Measurements from ENCODE around the gene SUZ12.
A peak's percentile ranks its signal among the peaks of the same experiment; 100 is the strongest.
"Not testable (repeated sequence)": the region's sequence is repeated elsewhere in the genome, so short reads cannot be mapped to it uniquely, and the experiment has no call there.

The SUZ12 gene

DNA sequence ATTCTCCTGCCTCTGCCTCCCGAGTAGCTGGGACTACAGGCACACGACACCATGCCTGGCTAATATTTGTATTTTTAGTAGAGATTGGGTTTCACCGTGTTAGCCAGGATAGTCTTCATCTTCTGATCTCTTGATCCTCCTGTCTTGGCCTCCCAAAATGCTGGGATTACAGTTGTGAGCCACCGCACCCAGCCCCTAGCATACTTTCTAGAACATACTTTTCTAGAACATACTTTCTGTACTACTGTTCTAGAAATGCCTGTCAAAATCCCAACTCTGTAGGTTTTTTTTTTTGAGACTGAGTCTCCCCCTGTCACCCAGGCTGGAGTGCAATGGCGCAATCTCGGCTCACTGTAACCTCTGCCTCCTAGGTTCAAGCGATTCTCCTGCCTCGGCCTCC, 27.3 kb downstream of the SUZ12 start:
- not testable (repeated sequence) for DNase-seq

DNA sequence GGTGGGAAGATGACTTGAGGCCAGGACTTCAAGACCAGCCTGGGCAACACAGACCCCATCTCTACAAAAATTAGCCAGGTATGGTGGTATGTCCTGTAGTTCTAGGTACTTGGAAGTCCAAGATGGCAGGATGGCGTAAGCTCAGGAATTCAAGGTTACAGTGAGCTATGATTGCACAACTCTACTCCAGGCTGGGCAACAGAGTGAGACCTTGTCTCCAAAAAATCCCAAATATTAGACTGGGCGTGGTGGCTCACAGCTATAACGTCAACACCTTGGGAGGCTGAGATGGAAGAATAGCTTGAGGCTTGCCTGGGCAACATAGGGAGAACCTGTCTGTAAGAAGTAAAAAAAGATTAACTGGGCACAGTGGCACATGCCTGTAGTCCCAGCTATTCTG, 30.8 kb downstream of the SUZ12 start:
- DNase-seq, result no peak

DNA sequence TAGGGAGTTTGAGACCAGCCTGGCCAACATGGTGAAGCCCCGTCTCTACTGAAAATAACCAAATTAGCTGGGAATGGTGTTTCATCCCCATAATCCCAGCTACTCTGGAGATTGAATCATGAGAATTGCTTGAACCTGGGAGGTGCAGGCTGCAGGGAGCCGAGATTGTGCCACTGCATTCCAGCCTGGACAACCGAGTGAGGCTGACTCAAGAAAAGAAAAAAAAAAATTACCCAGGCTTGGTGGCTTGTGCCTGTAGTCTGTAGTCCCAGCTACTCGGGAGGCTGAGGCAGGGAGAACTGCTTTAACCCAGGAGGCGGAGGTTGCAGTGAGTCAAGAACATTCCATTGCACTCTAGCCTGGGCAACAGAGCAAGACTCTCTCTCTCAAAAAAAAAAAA, 33.6 kb downstream of the SUZ12 start:
- not testable (repeated sequence) for DNase-seq

DNA sequence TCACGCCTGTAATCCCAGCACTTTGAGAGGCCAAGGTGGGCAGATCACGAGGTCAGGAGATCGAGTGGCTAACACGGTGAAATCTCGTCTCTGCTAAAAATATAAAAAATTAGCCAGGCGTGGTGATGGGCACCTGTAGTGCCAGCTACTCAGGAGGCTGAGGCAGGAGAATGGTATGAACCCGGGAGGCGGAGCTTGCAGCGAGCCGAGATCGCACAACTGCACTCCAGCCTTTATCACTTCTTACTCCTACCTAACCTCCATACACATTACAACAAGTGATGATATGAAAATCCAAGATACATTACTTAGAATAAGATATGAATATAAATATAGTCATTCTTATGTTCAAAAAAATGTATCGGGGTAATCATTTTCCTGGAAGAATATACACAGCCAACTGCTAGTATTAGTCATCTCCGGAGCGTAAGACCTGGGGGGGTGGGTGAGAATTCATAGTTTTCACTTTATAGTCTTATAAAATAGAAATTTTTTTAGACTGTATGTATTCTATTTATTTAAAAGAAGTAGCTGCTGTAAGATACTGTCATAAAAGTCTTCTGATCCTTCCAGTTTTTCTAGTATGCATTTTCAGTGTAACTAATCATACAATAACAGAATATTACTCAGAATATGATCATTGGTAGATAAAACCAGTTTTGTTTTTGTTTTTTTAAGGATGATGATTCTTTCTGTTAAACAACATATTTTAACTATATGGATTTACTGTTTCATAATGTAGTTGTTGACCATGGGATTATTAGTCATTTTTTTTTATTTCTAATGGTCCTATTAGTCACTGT, 37.7 kb downstream of the SUZ12 start:
- DNase-seq, result not testable (repeated sequence)

DNA sequence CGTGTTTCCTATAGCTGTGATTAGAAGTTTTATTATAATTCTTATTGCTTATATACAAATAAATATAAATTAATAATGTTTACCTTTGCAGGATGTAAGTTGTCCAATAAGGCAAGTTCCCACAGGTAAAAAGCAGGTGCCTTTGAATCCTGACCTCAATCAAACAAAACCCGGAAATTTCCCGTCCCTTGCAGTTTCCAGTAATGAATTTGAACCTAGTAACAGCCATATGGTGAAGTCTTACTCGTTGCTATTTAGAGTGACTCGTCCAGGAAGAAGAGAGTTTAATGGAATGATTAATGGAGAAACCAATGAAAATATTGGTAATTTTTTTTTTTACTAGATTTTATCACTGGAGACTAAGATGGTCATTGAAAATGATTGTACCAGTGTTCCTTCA, 38.6 kb downstream of the SUZ12 start:
- DNase-seq, result not testable (repeated sequence)

DNA sequence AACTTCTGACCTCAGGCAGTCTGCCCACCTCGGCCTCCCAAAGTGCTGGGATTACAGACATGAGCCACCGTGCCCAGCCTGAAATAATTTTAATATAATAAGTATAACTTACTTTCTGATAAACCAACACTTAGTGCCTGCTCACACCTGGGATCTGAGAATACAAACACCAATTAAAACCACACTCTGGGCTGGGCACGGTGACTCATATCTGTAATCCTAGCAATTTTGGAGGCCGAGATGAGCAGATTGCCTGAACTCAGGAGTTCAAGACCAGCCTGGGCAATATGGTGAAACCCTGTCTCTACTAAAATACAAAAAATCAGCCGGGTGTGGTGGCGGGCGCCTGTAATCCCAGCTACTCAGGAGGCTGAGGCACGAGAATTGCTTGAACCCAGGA, 55.0 kb downstream of the SUZ12 start:
- not testable (repeated sequence) for DNase-seq

DNA sequence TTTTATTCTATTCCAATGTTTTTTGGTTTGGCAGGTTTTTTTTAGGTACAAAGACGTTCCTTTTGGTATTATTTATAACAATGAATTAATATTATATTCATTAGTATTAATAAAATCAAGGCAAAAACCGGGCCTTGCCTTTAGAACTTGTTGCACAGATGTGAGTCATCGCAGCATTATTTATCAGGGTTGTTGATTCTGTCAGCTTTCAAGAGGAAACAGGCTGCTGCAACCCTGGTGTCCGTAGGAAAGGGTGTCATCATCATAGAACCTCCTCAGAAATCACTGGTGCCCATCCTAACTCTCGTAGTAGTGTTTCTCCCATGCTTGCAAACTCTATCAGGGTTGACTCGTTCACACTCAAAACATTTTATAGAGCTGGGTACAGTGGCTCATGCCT, 60.2 kb downstream of the SUZ12 start:
- no peak for DNase-seq

DNA sequence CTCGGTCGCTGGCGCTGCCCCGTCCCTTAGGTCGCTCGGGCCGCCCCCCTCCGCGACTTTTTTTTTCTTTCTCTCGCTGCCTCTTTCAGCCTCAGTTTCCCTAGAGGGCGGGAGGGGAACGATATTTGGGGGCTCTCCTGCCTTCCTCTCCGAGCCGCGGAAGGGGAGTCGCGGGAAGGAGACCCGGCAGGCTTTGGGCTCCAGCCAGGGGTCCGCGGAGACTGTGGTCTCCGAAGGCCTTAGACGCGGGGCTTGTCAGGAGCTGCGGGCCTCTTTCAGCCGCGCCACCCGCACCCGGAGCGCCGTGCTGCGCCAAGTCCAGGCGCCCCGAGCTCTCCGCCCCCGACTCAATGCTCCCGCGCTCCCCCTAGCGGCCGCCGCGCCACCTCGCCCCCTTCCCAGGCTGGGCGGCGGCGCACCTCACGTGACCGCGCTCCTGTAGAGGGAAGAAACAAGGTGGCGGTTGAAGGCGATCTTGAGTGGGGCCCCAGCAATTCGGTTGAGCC, 70.2 kb downstream of the SUZ12 start, which contains the start of gene LRRC37B:
LRRC37B (plus strand) TSS at position 427 of the 506 bp plus-strand sequence. CDS start 14,010 bp downstream, outside the sequence.
- DNase-seq, result peak; percentile 90

DNA sequence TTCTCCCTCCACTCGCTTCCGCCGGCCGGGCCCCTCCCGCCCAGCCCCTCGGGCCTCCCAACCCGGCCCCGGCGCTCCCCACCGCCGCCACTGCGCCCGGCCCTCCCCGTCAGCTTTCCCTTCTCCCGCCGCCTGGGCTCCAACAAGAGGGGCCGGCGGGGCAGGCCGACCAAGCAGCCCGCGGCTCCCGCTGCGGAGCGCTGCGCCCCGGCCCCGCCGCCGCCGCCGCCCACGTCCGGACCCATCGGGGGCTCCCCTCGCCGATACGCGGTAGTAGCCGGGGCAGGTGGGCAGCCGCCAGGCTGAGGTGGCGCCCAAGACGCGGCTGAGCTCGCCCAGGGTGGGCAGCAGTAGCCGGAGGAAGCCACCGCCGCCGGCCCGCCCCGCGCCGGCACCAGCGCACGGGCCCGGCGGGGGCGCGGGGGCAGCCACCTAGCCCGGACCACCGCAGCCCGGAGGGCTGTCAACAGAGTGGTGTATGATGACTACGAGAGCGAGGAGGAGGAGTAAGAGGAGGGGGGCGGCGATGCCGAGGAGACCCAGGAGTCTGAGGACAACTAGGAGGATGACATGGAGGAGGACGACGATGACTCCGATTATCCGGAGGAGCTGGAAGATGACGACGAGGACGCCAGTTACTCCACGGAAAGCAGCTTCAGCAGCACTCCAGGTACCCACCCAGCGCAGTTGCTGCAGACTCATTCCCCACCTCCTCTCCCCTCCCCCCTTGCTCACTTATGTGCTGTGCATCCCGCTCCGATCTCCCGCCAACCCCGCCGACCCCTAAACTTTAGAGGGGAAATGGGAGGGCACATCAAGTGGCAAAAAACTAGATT, 70.9 kb downstream of the SUZ12 start:
- peak; percentile 44 for DNase-seq

DNA sequence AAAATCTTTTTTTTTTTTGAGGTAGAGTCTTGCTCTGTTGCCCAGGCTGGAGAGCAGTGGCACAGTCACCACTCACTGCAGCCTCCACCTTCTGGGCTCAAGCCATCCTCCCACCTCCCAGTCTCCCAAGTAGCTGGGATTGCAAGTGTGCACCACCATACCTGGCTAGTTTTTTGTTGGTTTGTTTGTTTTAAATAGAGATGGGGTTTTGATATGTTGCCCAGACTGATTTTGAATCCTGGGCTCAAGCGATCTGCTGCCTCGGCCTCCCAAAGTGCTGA, 72.4 kb downstream of the SUZ12 start:
- DNase-seq, result no peak

DNA sequence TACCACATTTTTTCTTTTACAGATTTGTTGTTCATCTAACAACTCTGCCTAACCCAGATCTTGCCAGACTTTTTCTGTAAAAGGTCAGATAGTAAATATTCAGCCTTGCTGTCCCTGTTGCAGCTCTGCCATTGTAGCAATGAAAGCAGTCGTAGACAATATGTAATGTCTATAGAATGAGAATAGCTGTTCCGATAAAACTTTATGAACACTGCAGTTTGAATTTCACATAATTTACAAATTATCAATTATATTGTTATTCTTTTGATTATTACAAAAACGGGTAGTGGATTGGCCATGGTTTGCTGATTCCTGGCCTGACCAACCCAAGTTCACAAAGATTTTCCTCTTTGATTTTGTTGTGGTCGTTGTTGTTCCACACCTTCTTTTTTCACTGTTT, 73.3 kb downstream of the SUZ12 start:
- DNase-seq, result no peak

DNA sequence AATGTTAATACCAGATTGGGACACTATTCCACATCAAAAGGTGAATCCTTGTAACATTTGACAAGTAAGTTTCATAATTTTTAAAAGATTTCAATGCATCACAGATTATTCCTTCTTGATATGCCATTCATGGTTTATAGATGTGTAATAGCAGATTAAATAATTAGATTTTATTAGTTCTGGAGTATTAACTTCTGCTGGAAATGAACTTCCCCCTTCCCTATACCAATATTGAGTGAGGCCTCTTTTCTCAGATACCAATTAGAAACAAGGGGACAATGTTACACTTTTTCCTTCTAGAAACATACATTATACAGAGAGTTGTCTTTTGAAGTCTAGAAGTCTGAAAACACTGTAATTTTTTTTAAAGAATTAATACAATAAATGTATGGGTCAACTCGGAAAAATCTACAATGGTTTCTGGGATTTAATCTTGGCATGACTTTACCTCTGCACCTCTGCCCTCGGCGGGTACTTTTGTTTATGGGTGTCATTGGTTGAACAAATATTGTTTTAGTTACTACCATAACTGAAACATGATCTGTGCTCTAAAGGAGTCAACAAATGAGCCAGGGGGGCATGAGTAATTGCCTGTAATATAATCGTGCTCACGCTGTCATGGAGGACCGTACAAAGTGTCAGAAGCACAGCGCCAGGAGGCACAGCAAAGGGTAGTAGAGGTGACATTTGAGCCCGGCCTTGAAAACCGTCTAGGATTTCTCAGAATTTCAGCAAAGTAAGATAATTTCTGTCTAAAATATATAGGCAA, 78.6 kb downstream of the SUZ12 start:
- DNase-seq, result no peak

DNA sequence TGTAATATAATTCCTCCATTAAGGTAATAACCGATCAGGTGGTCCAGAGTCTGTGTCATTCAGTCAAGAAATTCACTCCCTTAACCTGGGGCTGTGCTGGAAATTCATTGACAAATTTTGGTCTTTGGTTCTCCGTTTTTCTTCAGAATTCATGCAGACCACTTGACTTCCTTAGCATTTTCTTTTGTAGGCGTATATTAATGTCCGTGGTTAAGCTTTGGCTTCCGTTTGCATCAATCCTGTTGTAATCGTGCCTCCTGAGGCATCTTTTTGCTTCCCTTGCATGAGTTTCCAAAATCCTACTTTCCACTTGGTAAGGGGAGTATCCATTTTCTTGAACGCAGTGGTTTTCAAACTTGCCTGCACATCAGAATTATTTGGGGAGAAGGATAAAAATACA, 79.4 kb downstream of the SUZ12 start:
- no peak for DNase-seq

DNA sequence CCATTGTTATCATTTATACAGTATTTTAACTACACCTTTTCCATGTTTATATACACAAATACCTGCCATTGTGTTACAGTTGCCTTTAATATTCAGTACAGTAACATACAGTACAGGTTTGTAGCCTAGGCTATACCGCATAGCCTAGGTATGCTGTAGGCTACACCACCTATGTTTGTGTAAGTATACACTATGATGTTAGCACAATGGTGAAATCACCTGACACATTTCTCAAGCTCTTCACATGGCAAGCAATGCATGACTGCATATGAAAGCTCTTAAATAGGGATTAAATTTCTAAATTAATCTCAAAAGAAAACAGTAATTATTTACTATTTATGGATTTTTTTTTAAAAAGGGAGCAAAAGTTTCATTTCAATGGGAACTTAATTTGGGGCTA, 82.4 kb downstream of the SUZ12 start:
- DNase-seq, result no peak

DNA sequence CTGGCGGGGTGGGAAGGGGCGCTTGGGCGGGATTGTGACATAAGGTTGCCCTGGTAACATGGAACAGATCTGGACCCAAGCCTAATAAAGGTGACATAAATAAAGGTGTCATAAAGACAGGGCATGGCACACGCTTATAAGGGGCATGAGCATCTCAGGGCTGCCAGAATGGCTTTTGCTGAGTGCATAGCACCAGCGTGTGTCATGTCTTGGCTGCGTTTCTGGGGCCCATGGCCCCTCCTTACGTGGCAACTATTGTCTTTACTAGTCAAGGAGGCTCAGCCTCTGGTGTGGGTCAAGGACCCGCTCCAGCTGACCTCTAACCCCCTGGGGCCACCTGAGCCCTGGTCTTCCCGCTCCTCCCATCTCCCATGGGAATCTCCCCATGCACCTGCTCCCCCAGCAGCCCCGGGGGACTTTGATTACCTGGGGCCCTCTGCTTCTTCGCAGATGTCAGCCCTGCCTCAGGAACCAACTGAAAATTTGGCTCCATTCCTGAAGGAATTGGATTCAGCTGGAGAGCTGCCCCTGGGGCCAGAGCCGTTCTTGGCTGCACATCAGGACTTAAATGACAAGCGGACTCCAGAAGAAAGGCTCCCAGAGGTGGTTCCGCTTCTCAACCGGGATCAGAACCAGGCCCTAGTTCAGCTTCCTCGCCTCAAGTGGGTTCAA, 84.3 kb downstream of the SUZ12 start:
- no peak for DNase-seq

DNA sequence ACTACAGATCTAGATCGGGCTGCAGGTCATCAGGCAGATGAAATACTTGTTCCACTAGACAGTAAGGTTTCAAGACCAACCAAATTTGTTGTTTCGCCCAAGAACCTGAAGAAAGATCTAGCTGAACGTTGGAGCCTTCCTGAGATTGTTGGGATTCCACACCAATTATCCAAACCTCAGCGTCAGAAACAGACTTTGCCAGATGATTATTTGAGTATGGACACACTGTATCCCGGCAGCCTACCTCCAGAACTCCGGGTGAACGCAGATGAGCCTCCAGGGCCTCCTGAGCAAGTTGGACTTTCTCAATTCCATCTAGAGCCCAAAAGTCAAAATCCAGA, 84.8 kb downstream of the SUZ12 start:
- DNase-seq, result no peak

DNA sequence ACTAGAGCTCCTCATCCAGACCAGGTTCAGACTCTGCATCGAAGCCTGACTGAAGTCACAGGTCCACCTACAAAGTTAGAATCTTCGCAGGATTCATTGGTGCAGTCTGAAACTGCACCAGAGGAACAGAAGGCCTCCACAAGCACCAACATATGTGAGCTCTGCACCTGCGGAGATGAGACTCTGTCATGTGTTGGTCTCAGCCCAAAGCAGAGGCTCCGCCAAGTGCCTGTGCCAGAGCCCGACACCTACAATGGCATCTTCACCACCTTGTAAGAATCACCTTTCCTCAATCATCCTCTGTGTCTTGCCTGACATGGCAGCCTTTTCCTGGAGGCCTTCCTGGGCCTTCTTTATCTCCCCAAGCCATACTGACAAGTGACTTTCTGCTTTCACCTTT, 85.7 kb downstream of the SUZ12 start:
- DNase-seq, result not testable (repeated sequence)

DNA sequence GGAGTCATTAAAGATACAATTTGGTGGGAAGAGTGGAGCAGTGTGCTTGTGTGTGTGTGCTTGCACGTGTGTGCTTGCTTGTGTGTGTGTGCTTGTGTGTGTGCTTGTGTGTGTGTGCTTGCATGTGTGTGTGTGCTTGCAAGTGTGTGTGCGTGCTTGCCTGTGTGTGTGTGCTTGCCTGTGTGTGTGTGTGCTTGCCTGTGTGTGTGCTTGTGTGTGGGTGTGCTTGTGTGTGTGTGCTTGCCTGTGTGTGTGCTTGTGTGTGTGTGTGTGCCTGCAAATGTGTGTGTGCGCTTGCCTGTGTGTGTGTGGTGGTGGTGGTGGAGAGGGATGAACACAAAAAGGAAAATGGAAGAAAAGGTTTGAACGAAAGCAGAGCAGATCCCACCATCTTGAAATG, 90.5 kb downstream of the SUZ12 start:
- not testable (repeated sequence) for DNase-seq

DNA sequence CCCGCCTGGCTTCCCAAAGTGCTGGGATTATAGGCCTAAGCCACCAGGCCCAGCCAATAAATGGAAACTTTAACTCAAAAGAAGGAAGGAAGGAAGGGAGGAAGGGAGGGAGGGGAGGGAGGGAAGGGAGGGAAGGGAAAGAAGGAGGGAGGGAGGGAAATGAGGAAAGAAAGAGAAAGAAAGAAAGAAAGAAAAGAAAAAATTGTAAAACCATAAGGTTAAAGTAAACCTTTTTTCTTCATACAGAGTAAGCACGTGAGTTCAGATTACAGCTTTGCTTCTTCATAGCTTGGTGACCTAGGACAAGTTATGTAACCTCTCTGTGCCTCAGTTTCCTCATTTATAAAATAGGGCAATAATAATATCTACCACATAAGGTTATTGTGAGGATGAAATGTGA, 96.4 kb downstream of the SUZ12 start:
- no peak for DNase-seq

DNA sequence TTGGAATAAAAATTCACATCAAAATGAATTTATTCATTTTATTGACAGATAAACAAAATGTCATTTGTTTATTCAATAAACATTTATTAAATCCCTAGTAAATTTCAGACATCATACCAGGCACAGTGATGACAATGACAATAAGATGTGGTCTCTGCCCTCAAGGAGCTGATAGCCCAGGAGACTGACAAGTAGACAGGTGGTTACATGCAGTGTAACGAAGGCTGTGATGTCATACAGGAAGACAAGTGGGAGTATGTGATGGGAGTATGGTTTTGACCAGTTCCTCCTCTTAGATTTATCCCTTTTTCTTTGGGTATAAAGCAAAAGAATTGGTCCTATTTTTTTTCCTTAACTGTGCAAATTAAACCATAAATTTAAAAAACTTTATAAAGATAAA, 97.0 kb downstream of the SUZ12 start:
- DNase-seq, result not testable (repeated sequence)

DNA sequence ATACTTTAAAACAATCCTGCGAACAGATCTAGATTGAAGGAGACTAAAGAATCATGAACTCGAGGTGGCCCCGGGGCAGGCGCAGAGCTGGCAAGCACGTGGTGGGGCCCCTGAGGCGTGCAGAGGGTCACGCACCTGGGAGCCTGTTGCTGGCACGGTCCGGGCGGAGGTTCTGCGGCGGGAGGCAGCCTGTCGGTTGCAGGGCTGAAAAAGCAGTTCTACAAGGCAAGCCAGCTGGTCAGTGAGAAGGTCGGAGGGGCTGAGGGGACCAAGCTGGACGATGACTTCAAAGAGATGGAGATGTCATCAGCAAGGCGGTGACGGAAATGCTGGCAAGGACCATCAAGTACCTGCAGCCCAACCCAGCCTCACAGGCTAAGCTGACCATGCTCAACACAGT, 103.4 kb downstream of the SUZ12 start:
- DNase-seq, result not testable (repeated sequence)

DNA sequence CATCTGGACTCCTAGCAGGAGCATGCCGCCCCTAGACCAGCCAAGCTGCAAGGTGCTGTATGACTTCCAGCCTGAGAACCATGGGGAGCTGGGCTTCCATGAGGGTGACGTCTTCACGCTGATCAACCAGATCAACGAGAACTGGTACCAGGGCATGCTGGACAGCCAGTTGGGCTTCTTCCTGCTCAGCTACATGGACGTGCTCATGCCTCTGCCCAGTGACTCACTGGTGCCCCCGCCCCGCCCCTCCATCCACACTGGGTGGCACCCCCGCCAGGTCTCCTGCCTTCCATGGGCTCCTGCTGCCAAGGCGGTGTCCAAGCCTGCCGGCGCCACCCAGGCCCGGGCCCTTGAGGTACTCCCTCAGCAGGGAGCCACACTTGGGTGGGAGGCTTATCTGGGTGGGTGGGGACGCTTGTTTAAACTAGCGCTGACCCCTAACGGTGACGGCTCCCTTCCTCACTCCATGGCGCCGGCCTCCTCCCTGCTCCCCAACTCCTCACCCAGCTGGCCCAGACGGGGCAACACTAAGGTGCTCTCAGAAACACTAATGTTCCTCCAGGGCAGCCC, 104.6 kb downstream of the SUZ12 start:
- not testable (repeated sequence) for DNase-seq

All from activated naive CD4-positive, alpha-beta T cell treated with anti-CD3 and anti-CD28 coated beads, Interleukin-2, amount 50 U/mL, for 16 hours (primary cell).